ENCODE data around the gene OR5P2. TPM values are rescaled to one million over a fixed set of nuclear protein-coding genes. Genes with fewer than 3 reads are reported as not detected.

Gene OR5P2
- not detected in 5 replicates for total RNA-seq (2022; extraction: Qiagen RNA extraction; ENCODE audit: low read depth)

GRCh38 chr11:7796842-7797241 is at the start of gene OR5P2:
Gene OR5P2, minus strand, starts transcription at chr11:7796942. Its CDS starts 0 bp downstream, at chr11:7796942.

GRCh38 chr11:7830740-7831139 is 34.0 kb upstream of the OR5P2 start, which contains the start of gene OR5P3:
Gene OR5P3, minus strand, starts transcription at chr11:7830840.

Other genes starting within 250 kb of the OR5P2 start
- 3.8 to 5.5 TPM (median 4.5 TPM) in 5 replicates for gene CYB5R2, start 123.4 kb downstream of the OR5P2 start, total RNA-seq (2022; extraction: Qiagen RNA extraction; ENCODE audit: low read depth)
- not detected in 5 replicates for gene OVCH2, start 90.5 kb downstream of the OR5P2 start, total RNA-seq (2022; extraction: Qiagen RNA extraction; ENCODE audit: low read depth)
- not detected in 5 replicates for gene OR5P3, start 33.9 kb upstream of the OR5P2 start, total RNA-seq (2022; extraction: Qiagen RNA extraction; ENCODE audit: low read depth)
- gene OR10A6, start 134.3 kb upstream of the OR5P2 start, total RNA-seq (2022; extraction: Qiagen RNA extraction; ENCODE audit: low read depth), result not detected in 5 replicates
- not detected in 5 replicates for gene OR10A3, start 144.8 kb upstream of the OR5P2 start, total RNA-seq (2022; extraction: Qiagen RNA extraction; ENCODE audit: low read depth)
- gene NLRP10, start 168.5 kb upstream of the OR5P2 start, total RNA-seq (2022; extraction: Qiagen RNA extraction; ENCODE audit: low read depth), result 0.02 TPM in 1 of 5 replicates, not detected in the others
- 320 to 353 TPM (median 337 TPM) in 5 replicates for gene EIF3F, start 190.4 kb upstream of the OR5P2 start, total RNA-seq (2022; extraction: Qiagen RNA extraction; ENCODE audit: low read depth)